Suprapubic skin (tissue), 4 donors: ENCODE results near the gene UCK2. TPM values are rescaled to one million over a fixed set of nuclear protein-coding genes. Genes with fewer than 3 reads are reported as not detected.

ENCODE experiments used
- DNase-seq, 2 donors: peaks; one replicate each; pipeline ENCODE4 v3.0.0-alpha.2; 2019; ENCODE audit warnings: low spot score in 2 of 2
- H3K27ac ChIP-seq: fragments of 200-600 bp; sonication (generic); one replicate; pipeline ENCODE4 v1.5.1; 2019
- H3K27me3 ChIP-seq: fragments of 200-600 bp; sonication (generic); one replicate; pipeline ENCODE4 v1.5.1; 2019
- H3K36me3 ChIP-seq: fragments of 200-600 bp; sonication (generic); one replicate; pipeline ENCODE4 v1.5.1; 2019
- H3K4me1 ChIP-seq: fragments of 200-600 bp; sonication (generic); one replicate; pipeline ENCODE4 v1.5.1; 2019
- H3K4me3 ChIP-seq: fragments of 200-600 bp; sonication (generic); one replicate; pipeline ENCODE4 v1.5.1; 2019; ENCODE audit warnings: mild to moderate bottlenecking
- H3K9me3 ChIP-seq: fragments of 200-600 bp; sonication (generic); one replicate; pipeline ENCODE4 v1.5.1; 2019
- CTCF ChIP-seq, 2 donors: fragments of 200-600 bp in 1 of 2; fragments of 450-650 bp in 1 of 2; sonication (generic) in 1 of 2; IDR thresholded peaks; one replicate each; pipeline ENCODE4 v1.5.1; 2016 to 2019; ENCODE audit warnings: antibody characterized with exemption in 2 of 2, mild to moderate bottlenecking in 1 of 2, moderate library complexity in 1 of 2
- EP300 ChIP-seq: sonication (generic); formaldehyde crosslinking; IDR thresholded peaks from one replicate; pipeline ENCODE4 v1.6.1; 2017; ENCODE audit warnings: antibody characterized with exemption
- POLR2A ChIP-seq, 2 donors: fragments of 450-650 bp; IDR thresholded peaks; one replicate each; pipeline ENCODE4 v1.6.1; 2017; ENCODE audit warnings: antibody characterized with exemption in 2 of 2, mild to moderate bottlenecking in 2 of 2, moderate library complexity in 2 of 2
- POLR2AphosphoS5 ChIP-seq, 3 donors: sonication (generic); formaldehyde crosslinking; IDR thresholded peaks; one replicate each; pipeline ENCODE4 v1.6.1; 2017; ENCODE audit warnings: antibody characterized with exemption in 3 of 3
- WGBS: methylation state at CpG from one replicate; pipeline ENCODE4 v1.1.5; 2018; 5-methylcytosine and 5-hydroxymethylcytosine counted together
- total RNA-seq, 4 donors: library from RNA; depleted of rRNA; stranded (reverse); fragments of >200 nt; gene quantifications; one replicate each; pipeline ENCODE4 v1.1.0, GENCODE V29; 2016

The UCK2 gene
- total RNA-seq, 4 donors from 2014 or later = 44.8 to 51.5 (median 45.4) TPM

- Histone ChIP-seq H3K27ac (no peak overlapping the region), H3K27me3 (peaks cover 4% of the 10 kb centered on the region), H3K4me1 (no peaks in the 10 kb centered on the region), H3K9me3 (no peaks in the 10 kb centered on the region), H3K4me3 (no peak overlapping the region), H3K36me3 (no peaks in the 10 kb centered on the region)
- TF ChIP-seq POLR2A (IDR thresholded peaks at IDR 0.05) (no peak), EP300 (no peak), POLR2AphosphoS5 (IDR thresholded peaks at IDR 0.05) (no peak), CTCF (IDR thresholded peaks at IDR 0.05) (no peak)
- WGBS = 97% methylated on average over 6 of the region's 6 CpGs
- no peak for DNase-seq
Observed at GRCh38 chr1:165947797-165948455, 120.5 kb downstream of the UCK2 start.

GRCh38 chr1:165949335-165950130 lies 122.1 kb downstream of the UCK2 start:
- DNase-seq = no peak

GRCh38 chr1:165954940-165955339 lies 127.5 kb downstream of the UCK2 start:
- Histone ChIP-seq H3K4me3 (no peak overlapping the region), H3K27ac (no peak overlapping the region), H3K36me3 (no peaks in the 10 kb centered on the region), H3K27me3 (no peaks in the 10 kb centered on the region), H3K9me3 (no peaks in the 10 kb centered on the region), H3K4me1 (no peaks in the 10 kb centered on the region)
- no peak for DNase-seq
- TF ChIP-seq POLR2A (IDR thresholded peaks at IDR 0.05) (no peak), EP300 (no peak), POLR2AphosphoS5 (IDR thresholded peaks at IDR 0.05) (no peak), CTCF (IDR thresholded peaks at IDR 0.05) (no peak)
- WGBS = 39% methylated on average over 2 of the region's 2 CpGs

More at GRCh38 chr1:165949335-165950130, 122.1 kb downstream of the UCK2 start:
- Histone ChIP-seq H3K4me3 (no peak overlapping the region), H3K9me3 (no peaks in the 10 kb centered on the region), H3K4me1 (no peaks in the 10 kb centered on the region), H3K36me3 (no peaks in the 10 kb centered on the region), H3K27ac (no peak overlapping the region), H3K27me3 (no peaks in the 10 kb centered on the region)
- 59% methylated on average over 6 of the region's 6 CpGs for WGBS
- no peak for TF ChIP-seq CTCF (IDR thresholded peaks at IDR 0.05)
- TF ChIP-seq EP300 = no peak
- TF ChIP-seq POLR2A (IDR thresholded peaks at IDR 0.05) = no peak
- TF ChIP-seq POLR2AphosphoS5 (IDR thresholded peaks at IDR 0.05) = no peak

GRCh38 chr1:165958306-165958705 lies 130.9 kb downstream of the UCK2 start:
- H3K36me3 ChIP-seq = no peaks in the 10 kb centered on the region
- DNase-seq = no peak

More at GRCh38 chr1:165958306-165958705, 130.9 kb downstream of the UCK2 start:
- H3K27ac ChIP-seq = no peak overlapping the region
- no peaks in the 10 kb centered on the region for H3K4me1 ChIP-seq
- TF ChIP-seq POLR2AphosphoS5 (IDR thresholded peaks at IDR 0.05) (no peak), POLR2A (IDR thresholded peaks at IDR 0.05) (no peak), CTCF (IDR thresholded peaks at IDR 0.05) (no peak), EP300 (no peak)
- H3K9me3 ChIP-seq = no peaks in the 10 kb centered on the region
- no peak overlapping the region for H3K4me3 ChIP-seq
- H3K27me3 ChIP-seq = no peaks in the 10 kb centered on the region
